GM18861 (cell line): ENCODE results near the gene LMF1.

Source experiments
- ATAC-seq: cut with Tn5 transposase; IDR thresholded peaks from one replicate; pipeline ENCODE4 v1.9.1; 2021; ENCODE audit not compliant: unreplicated experiment

Gene LMF1

GRCh38 chr16:915546-915945 lies 55.2 kb downstream of the LMF1 start:
- ATAC-seq, result no peak

GRCh38 chr16:914440-914839 lies 56.3 kb downstream of the LMF1 start:
- ATAC-seq, result no peak

- no peak for ATAC-seq
These were observed 56.9 kb downstream of the LMF1 start for GRCh38 chr16:913817-914439.

- ATAC-seq, result no peak
These were observed 57.8 kb downstream of the LMF1 start for GRCh38 chr16:912684-913613.

- no peak for ATAC-seq
These were observed 58.5 kb downstream of the LMF1 start for GRCh38 chr16:912322-912683.

GRCh38 chr16:911604-912321 lies 59.0 kb downstream of the LMF1 start:
- no peak for ATAC-seq

GRCh38 chr16:911101-911500 lies 59.7 kb downstream of the LMF1 start:
- no peak for ATAC-seq

GRCh38 chr16:910181-910580 lies 60.6 kb downstream of the LMF1 start:
- no peak for ATAC-seq

- no peak for ATAC-seq
These were observed 61.3 kb downstream of the LMF1 start for GRCh38 chr16:909281-910000.

- no peak for ATAC-seq
These were observed 62.1 kb downstream of the LMF1 start for GRCh38 chr16:908526-909155.

GRCh38 chr16:907842-908241 lies 62.9 kb downstream of the LMF1 start:
- no peak for ATAC-seq

GRCh38 chr16:907361-907760 lies 63.4 kb downstream of the LMF1 start:
- no peak for ATAC-seq

- ATAC-seq, result no peak
These were observed 64.5 kb downstream of the LMF1 start for GRCh38 chr16:906296-906695.

- ATAC-seq, result no peak
These were observed 68.8 kb downstream of the LMF1 start for GRCh38 chr16:901715-902601.

- ATAC-seq, result no peak
These were observed 69.6 kb downstream of the LMF1 start for GRCh38 chr16:901149-901548.

GRCh38 chr16:900211-900610 lies 70.6 kb downstream of the LMF1 start:
- ATAC-seq, result no peak

GRCh38 chr16:899683-900060 lies 71.1 kb downstream of the LMF1 start:
- ATAC-seq, result no peak

- no peak for ATAC-seq
These were observed 71.8 kb downstream of the LMF1 start for GRCh38 chr16:898761-899682.

- ATAC-seq, result no peak
These were observed 72.6 kb downstream of the LMF1 start for GRCh38 chr16:898216-898615.
